ENCODE measurements around the gene PCDHGB2.
A peak's percentile ranks its signal among the peaks of the same experiment; 100 is the strongest.
"Not testable (repeated sequence)": the region's sequence is repeated elsewhere in the genome, so short reads cannot be mapped to it uniquely, and the experiment has no call there.

The PCDHGB2 gene

GRCh38 chr5:141387557-141388311, 27.9 kb downstream of the PCDHGB2 start, which contains the start of gene PCDHGB4:
PCDHGB4 (plus strand) TSS chr5:141387698; CDS start chr5:141387885, 187 bp downstream.
- peak; percentile 79 for DNase-seq

- no peak for DNase-seq
These were observed 28.9 kb downstream of the PCDHGB2 start for GRCh38 chr5:141388661-141389060.

DNA sequence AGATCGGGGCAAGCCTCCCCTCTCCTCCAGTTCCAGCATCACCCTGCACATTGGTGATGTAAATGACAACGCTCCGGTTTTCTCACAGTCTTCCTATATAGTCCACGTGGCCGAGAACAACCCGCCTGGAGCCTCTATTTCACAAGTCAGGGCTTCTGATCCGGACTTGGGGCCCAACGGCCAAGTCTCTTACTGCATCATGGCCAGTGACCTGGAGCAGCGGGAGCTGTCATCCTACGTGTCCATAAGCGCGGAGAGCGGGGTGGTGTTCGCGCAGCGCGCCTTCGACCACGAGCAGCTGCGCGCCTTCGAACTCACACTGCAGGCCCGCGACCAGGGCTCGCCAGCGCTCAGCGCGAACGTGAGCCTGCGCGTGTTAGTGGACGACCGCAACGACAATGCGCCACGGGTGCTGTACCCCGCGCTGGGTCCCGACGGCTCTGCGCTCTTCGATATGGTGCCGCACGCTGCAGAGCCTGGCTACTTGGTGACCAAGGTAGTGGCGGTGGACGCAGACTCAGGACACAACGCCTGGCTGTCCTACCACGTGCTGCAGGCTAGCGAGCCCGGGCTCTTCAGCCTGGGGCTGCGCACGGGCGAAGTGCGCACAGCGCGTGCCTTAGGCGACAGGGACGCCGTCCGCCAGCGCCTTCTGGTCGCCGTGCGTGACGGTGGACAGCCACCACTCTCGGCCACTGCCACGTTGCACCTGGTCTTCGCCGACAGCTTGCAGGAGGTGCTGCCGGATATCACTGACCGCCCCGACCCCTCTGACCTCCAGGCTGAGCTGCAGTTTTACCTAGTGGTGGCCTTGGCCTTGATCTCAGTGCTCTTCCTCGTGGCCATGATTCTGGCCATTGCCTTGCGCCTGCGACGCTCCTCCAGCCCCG, 29.6 kb downstream of the PCDHGB2 start:
- DNase-seq = no peak

DNA sequence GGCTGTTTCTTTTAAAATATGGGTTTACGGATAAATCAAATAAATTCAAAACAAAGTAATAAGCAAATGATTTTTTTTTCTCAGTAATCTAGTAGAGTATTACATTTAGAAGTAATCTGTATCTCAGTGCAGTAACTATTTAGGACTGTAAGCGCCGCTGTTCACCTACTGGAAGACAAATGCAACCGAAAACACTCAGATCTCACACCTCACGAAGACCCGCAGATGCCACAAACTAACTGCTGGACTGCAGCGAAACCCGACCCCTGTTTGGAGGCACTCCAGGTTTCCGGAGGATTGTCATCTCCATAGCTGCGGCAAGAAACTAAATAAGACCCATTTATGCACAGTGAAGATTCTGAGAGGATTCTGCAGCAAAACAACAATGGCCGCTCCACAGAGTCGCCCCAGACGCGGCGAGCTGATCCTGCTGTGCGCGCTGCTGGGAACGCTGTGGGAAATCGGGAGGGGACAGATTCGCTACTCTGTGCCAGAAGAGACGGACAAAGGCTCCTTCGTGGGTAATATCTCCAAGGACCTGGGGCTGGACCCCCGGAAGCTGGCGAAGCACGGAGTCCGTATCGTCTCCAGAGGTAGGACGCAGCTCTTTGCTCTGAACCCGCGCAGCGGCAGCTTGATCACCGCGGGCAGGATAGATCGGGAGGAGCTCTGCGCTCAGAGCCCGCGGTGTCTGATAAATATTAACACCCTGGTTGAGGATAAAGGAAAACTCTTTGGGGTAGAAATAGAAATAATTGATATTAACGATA, 32.8 kb downstream of the PCDHGB2 start, which contains the start of gene PCDHGA8:
Gene PCDHGA8 (plus strand): TSS at position 205 of the 770 bp plus-strand sequence. CDS start 181 bp downstream, at position 386.
- peak; percentile 39 for DNase-seq

- no peak for DNase-seq
These were observed 33.5 kb downstream of the PCDHGB2 start for GRCh38 chr5:141393267-141393666.

DNA sequence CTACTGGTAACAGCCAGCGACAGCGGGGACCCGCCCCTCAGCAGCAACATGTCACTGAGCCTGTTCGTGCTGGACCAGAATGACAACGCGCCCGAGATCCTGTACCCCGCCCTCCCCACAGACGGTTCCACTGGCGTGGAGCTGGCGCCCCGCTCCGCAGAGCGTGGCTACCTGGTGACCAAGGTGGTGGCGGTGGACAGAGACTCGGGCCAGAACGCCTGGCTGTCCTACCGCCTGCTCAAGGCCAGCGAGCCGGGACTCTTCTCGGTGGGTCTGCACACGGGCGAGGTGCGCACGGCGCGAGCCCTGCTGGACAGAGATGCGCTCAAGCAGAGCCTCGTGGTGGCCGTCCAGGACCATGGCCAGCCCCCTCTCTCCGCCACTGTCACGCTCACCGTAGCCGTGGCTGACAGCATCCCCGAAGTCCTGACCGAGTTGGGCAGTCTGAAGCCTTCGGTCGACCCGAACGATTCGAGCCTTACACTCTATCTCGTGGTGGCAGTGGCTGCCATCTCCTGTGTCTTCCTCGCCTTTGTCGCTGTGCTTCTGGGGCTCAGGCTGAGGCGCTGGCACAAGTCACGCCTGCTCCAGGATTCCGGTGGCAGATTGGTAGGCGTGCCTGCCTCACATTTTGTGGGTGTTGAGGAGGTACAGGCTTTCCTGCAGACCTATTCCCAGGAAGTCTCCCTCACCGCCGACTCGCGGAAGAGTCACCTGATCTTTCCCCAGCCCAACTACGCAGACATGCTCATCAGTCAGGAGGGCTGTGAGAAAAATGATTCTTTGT, 34.8 kb downstream of the PCDHGB2 start:
- not testable (repeated sequence) for DNase-seq

- DNase-seq = peak; percentile 67
These were observed 38.2 kb downstream of the PCDHGB2 start, which contains the start of gene PCDHGB5 for GRCh38 chr5:141397756-141398551. PCDHGB5 (plus strand) TSS chr5:141397947; CDS start chr5:141398128, 181 bp downstream.

DNA sequence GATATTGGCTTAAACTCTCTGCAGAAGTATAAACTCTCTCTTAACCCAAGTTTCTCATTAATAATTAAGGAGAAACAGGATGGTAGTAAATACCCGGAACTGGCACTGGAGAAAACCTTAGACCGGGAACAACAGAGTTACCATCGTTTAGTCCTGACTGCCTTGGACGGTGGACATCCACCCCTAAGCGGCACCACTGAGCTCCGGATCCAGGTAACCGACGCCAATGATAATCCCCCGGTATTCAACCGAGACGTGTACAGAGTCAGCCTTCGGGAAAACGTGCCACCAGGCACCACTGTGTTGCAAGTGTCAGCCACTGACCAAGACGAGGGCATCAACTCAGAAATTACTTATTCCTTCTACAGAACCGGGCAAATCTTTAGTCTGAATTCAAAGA, 38.8 kb downstream of the PCDHGB2 start:
- no peak for DNase-seq

DNA sequence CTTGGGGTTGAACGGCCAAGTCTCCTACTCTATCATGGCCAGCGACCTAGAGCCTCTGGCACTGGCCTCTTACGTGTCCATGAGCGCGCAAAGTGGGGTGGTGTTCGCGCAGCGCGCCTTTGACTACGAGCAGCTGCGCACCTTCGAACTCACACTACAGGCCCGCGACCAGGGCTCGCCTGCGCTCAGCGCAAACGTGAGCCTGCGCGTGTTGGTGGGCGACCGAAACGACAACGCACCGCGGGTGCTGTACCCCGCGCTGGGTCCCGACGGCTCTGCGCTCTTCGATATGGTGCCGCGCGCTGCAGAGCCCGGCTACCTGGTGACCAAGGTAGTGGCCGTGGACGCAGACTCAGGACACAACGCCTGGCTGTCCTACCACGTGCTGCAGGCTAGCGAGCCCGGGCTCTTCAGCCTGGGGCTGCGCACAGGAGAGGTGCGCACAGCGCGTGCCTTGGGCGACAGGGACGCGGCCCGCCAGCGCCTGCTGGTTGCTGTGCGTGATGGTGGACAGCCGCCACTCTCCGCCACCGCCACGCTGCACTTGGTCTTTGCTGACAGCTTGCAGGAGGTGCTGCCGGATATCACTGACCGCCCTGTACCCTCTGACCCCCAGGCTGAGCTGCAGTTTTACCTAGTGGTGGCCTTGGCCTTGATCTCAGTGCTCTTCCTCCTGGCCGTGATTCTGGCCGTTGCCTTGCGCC, 39.9 kb downstream of the PCDHGB2 start:
- no peak for DNase-seq

DNA sequence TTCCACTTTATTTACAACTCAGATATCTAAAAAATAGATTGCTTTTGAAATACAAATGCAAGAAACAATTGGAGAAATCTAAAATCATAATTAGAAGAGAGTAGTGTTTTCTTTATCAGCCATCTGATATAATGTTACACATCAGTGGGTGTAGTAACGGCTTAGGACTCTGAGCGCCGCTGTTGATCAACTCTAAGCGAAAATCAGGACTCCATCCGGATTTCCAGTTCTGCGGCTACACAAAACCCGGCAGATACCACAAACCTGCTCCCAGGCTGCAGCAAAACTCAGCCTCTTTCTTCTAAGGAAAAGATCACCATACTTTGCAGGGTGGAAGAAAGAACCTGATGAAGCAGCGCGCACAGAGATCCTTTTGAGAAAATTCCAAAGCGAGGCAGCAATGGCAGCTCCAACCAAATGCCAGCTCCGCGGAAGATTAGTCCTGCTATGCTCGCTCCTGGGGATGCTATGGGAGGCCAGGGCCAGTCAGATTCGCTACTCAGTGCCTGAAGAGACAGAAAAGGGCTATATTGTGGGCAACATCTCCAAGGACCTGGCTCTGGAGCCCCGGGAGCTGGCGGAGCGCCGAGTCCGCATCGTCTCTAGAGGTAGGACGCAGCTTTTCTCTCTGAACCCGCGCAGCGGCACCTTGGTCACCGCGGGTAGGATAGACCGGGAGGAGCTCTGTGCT, 42.9 kb downstream of the PCDHGB2 start, which contains the start of gene PCDHGA9:
Gene PCDHGA9 (plus strand): TSS at position 226 of the 691 bp plus-strand sequence. CDS start 175 bp downstream, at position 401.
- DNase-seq = peak; percentile 67

DNA sequence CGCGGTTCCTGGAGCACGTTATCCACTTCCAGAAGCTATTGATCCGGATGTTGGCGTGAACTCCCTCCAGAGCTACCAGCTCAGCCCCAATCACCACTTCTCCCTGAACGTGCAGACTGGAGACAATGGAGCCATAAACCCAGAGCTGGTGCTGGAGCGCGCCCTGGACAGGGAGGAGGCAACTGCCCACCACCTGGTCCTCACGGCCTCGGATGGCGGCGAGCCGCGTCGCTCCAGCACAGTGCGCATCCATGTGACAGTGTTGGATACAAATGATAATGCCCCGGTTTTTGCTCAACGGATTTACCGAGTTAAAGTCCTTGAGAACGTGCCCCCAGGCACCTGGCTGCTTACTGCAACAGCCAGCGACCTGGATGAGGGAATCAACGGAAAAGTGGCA, 43.6 kb downstream of the PCDHGB2 start:
- DNase-seq = no peak

DNA sequence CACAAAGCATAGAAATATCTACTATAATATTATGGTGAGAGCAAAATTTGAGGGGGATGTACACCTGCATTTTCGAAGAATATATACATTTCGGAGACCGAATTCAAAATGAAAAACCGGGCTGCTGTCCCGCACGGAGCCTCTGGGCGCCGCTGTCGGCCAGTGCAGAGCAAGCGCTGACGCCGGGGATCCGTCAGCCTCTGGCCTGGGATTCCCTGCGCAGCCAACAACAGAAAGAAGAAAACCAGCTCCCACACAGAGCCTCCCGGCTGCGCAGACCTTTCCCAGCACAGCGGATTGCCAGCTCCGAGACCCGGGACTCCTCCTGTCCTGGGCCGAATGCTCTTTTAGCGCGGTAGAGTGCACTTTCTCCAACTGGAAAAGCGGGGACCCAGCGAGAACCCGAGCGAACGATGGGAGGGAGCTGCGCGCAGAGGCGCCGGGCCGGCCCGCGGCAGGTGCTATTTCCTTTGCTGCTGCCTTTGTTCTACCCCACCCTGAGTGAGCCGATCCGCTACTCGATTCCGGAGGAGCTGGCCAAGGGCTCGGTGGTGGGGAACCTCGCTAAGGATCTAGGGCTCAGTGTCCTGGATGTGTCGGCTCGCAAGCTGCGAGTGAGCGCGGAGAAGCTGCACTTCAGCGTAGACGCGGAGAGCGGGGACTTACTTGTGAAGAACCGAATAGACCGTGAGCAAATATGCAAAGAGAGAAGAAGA, 48.2 kb downstream of the PCDHGB2 start, which contains the start of gene PCDHGB6:
Gene PCDHGB6 (plus strand): TSS at position 232 of the 716 bp plus-strand sequence. CDS start 182 bp downstream, at position 414.
- DNase-seq = peak; percentile 78

DNA sequence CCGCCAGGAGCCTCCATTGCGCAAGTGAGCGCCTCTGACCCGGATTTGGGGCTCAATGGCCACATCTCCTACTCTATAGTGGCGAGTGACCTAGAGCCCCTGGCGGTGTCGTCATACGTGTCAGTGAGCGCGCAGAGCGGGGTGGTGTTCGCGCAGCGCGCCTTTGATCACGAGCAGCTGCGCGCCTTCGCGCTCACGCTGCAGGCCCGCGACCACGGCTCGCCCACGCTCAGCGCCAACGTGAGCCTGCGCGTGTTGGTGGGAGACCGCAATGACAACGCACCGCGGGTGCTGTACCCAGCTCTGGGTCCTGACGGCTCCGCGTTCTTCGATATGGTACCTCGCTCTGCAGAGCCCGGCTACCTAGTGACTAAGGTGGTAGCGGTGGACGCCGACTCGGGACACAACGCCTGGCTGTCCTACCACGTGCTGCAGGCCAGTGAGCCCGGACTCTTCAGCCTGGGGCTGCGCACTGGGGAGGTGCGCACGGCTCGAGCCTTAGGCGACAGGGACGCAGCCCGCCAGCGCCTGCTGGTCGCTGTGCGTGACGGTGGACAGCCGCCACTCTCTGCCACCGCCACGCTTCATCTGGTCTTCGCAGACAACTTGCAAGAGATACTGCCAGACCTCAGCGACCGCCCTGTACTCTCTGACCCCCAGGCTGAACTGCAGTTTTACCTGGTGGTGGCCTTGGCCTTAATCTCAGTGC, 50.0 kb downstream of the PCDHGB2 start:
- no peak for DNase-seq

DNA sequence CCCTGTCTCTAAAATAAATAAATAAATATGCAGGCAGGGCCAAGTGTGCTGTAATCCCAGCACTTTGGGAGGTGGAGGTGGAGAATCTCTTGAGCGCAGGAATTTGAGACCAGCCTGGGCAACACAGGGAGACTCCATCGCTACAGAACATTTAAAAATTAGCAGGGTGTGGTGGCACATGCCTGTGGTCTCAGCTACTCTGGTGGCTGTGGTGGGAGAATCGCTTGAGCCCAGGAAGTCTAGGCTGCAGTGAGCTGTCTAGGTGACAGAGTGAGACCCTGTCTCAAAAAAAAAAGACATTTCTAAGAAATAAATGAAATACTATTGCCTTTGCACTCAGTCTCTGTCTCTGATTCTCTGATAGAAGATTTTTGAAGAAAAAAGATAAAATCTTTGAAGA, 51.8 kb downstream of the PCDHGB2 start:
- DNase-seq = no peak

Measured in DMS53 (cell line).